A549 (cell line): ENCODE measurements around the gene LOC128125822. TPM values are rescaled to one million over a fixed set of nuclear protein-coding genes. Genes with fewer than 3 reads are reported as not detected.

ENCODE experiments used
- polyA plus RNA-seq, 4 experiments: library from polyadenylated mRNA; depleted of rRNA in 3 of 4; stranded (reverse); fragments of >200 nt; fragmentation: RNase III in 1 of 4; extraction: RNeasy Plus Mini Kit Qiagen cat#74134 plus additional on column Dnase treatment in 1 of 4; gene quantifications; 2 replicates in 3 of 4; 3 replicates in 1 of 4; pipeline ENCODE4 v1.2.3, GENCODE V29; 2011 to 2017
- small RNA-seq, 6 experiments: library from RNA; depleted of rRNA; stranded (forward); fragments of <200 nt; gene quantifications; one replicate each; pipeline ENCODE3, GENCODE V24; 2012
- TF ChIP-seq, protein P1 (sequence below): fragments of 150-350 bp; IDR thresholded peaks from 2 replicates; pipeline ENCODE4 v1.6.1; 2014; ENCODE audit warnings: low read depth, mild to moderate bottlenecking, low read length

Gene LOC128125822

GRCh38 chr6:63615590-63615989 is 43.3 kb downstream of the LOC128125822 start (continued):
- TF ChIP-seq, protein P1, sequence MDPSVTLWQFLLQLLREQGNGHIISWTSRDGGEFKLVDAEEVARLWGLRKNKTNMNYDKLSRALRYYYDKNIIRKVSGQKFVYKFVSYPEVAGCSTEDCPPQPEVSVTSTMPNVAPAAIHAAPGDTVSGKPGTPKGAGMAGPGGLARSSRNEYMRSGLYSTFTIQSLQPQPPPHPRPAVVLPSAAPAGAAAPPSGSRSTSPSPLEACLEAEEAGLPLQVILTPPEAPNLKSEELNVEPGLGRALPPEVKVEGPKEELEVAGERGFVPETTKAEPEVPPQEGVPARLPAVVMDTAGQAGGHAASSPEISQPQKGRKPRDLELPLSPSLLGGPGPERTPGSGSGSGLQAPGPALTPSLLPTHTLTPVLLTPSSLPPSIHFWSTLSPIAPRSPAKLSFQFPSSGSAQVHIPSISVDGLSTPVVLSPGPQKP, result no peak

Small RNAs within 50 kb of the gene (small RNA-seq; reads per million reads assigned to genes)
- gene AL513043.1, result 0 reads per million in 6 experiments

Other genes with a start within 250 kb of the LOC128125822 start
- gene PTP4A1, start within 50 bp of the LOC128125822 start, polyA plus RNA-seq (2011; rRNA removed), result 220 and 333 TPM in 2 replicates
- 152 to 179 TPM (median 166 TPM) in 3 replicates for gene PTP4A1, start within 50 bp of the LOC128125822 start, polyA plus RNA-seq (2017; fragmentation: RNase III; extraction: RNeasy Plus Mini Kit Qiagen cat#74134 plus additional on column Dnase treatment)
- gene PHF3, start 63.3 kb downstream of the LOC128125822 start, polyA plus RNA-seq (2011; rRNA removed), result 19.5 and 28.4 TPM in 2 replicates
- gene PHF3, start 63.3 kb downstream of the LOC128125822 start, polyA plus RNA-seq (2017; fragmentation: RNase III; extraction: RNeasy Plus Mini Kit Qiagen cat#74134 plus additional on column Dnase treatment), result 13.1 to 13.9 TPM (median 13.7 TPM) in 3 replicates